ENCODE measurements around the gene RAB20.

- TF ChIP-seq CTCF (optimal IDR thresholded peaks at IDR 0.05 in 1 of 3, IDR thresholded peaks at IDR 0.05 in 1 of 3, conservative IDR thresholded peaks at IDR 0.05 in 1 of 3; ENCODE audit: extremely low read depth in 1 of 3, insufficient read depth in 2 of 3, low read length in 3 of 3), result no peak
- no peak for TF ChIP-seq EZH2 (IDR thresholded peaks at IDR 0.05; ENCODE audit: low read length)
Observed at GRCh38 chr13:110499621-110500281, 61.8 kb downstream of the RAB20 start.

Measured in keratinocyte (primary cell).